HG03378 (cell line): Measurements from ENCODE around the gene NPAP1.
"Not testable (repeated sequence)": the region's sequence is repeated elsewhere in the genome, so short reads cannot be mapped to it uniquely, and the experiment has no call there.

Experiments
- ATAC-seq: cut with Tn5 transposase; IDR thresholded peaks from one replicate; pipeline ENCODE4 v1.9.1; 2021; ENCODE audit warnings: mild to moderate bottlenecking, moderate library complexity; ENCODE audit not compliant: unreplicated experiment

The NPAP1 gene

GRCh38 chr15:24675332-24676144 lies at the start of gene NPAP1:
Gene NPAP1 (plus strand): TSS chr15:24675775. CDS start chr15:24675868, 93 bp downstream.
- no peak for ATAC-seq

GRCh38 chr15:24627443-24627842 lies 48.1 kb upstream of the NPAP1 start:
- no peak for ATAC-seq

GRCh38 chr15:24633082-24633481 lies 42.5 kb upstream of the NPAP1 start:
- ATAC-seq: no peak

- ATAC-seq: not testable (repeated sequence)
Observed at GRCh38 chr15:24639412-24639811, 36.2 kb upstream of the NPAP1 start.

- ATAC-seq: no peak
Observed at GRCh38 chr15:24645627-24646026, 29.9 kb upstream of the NPAP1 start.

- no peak for ATAC-seq
Observed at GRCh38 chr15:24659622-24660021, 16.0 kb upstream of the NPAP1 start.

- ATAC-seq: no peak
Observed at GRCh38 chr15:24662991-24663390, 12.6 kb upstream of the NPAP1 start.

GRCh38 chr15:24676431-24676830 lies 856 bp downstream of the NPAP1 start:
- ATAC-seq: no peak

- no peak for ATAC-seq
Observed at GRCh38 chr15:24678485-24678884, 2.9 kb downstream of the NPAP1 start.

GRCh38 chr15:24682002-24682401 lies 6.4 kb downstream of the NPAP1 start:
- no peak for ATAC-seq

- ATAC-seq: not testable (repeated sequence)
Observed at GRCh38 chr15:24682905-24683304, 7.3 kb downstream of the NPAP1 start.

- ATAC-seq: no peak
Observed at GRCh38 chr15:24683736-24684135, 8.2 kb downstream of the NPAP1 start.

- ATAC-seq: no peak
Observed at GRCh38 chr15:24684313-24684712, 8.7 kb downstream of the NPAP1 start.

- ATAC-seq: no peak
Observed at GRCh38 chr15:24696201-24696600, 20.6 kb downstream of the NPAP1 start.

- ATAC-seq: no peak
Observed at GRCh38 chr15:24696842-24697241, 21.3 kb downstream of the NPAP1 start.

GRCh38 chr15:24718289-24719082 lies 42.9 kb downstream of the NPAP1 start:
- no peak for ATAC-seq

GRCh38 chr15:24729760-24730159 lies 54.2 kb downstream of the NPAP1 start:
- no peak for ATAC-seq
